Limb (tissue), 2 donors: ENCODE results near the gene CEP55.
"Not testable (repeated sequence)": the region's sequence is repeated elsewhere in the genome, so short reads cannot be mapped to it uniquely, and the experiment has no call there.

Source experiments
- DNase-seq, 2 donors: peaks; one replicate each; pipeline ENCODE4 v3.0.0-alpha.2; 2016; ENCODE audit errors: extremely low spot score in 2 of 2

The CEP55 gene

DNA sequence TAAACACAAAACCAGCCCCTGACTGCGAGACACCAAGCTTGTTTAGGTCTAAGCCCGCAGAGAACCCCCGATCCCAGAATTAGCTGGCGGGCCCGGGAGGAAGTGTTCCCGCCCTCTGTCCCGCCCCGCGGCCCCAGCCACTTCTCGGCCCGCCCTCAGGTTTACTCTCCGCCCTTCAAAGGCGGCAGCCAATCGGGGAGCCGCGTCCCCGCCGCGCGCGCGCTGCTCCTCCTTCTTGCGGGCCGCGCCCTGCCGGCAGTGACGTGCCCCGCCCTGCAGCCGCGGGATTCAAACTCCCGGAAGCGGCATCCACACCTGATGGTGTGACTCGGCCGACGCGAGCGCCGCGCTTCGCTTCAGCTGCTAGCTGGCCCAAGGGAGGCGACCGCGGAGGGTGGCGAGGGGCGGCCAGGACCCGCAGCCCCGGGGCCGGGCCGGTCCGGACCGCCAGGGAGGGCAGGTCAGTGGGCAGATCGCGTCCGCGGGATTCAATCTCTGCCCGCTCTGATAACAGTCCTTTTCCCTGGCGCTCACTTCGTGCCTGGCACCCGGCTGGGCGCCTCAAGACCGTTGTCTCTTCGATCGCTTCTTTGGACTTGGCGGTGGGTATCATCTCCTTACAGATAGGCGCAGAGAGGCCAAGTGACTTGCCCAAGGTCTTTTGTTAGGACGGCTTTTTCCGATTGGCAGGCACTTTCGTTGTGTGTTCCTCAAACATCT is at the start of gene CEP55:
Gene CEP55 (plus strand): TSS at position 291 of the 720 bp plus-strand sequence. CDS start 3,440 bp downstream, outside the sequence.
- DNase-seq = peak; percentile 96 to 97

DNA sequence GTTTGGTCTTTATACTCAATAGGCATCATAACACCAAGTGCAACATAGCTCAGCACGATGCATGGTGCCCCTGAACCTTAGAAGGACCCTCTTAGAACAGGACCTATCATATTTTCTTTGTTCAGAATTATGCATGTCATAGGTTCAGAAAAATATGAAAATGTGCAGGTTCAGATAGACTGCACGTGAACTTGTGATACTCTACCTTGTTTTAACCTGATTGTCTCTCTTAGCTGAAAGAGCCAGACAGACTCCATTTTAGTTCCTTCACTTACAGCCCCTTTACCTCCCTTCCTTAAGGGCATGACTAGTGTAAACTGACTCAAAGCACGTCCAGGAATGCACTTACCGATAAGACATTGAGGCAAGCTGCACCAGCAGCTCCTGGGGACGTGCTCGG is 49.4 kb upstream of the CEP55 start:
- no peak for DNase-seq

DNA sequence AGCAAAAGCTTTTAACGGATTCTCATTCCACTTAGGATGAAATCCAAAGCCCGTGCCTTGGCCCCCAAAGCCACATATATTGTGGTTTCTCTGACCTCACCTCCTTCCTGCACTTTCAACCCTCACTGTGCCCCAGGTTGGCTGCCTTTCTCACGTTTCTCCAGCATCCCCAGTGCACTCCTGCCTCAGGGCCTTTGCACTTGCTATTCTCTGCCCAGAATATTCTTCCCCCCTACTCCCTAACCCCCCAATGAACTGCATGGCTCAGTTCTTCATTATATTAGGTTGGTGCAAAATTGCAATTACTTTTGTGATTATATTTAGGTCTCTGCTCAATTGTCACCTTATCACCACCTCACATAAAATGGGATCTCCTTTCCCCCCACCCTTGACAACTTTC is 48.4 kb upstream of the CEP55 start:
- DNase-seq = no peak

DNA sequence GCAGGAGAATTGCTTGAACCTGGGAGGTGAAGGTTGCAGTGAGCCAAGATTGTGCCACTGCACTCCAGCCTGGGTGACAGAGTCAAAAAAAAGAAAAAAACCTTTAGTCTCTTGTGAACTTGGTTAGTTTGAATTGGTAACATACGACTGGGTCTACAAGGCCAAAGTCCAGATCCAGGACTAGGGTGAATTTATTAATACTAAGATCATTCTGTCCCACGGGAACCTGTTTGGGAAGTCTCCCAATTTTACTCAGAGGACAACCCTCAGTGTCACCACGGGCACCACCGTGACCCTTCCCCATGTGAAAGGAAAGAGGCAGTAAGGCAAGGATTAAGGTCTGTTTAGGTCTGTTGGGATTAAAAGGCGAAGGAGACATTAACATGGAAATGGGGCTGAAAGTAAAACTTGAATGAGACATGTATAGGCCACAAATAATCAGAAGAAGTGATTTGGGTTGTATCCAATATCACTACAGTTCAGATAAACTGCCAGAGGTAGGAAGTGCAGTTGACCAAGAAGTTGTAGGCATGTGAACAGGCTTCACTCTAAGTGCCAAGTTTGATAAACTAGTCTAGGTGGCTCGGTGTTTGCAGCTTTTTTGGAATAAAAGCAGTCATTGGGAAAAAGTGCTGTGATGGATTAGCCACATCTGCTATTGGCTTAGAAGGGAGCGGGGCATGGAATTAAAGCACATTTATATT is 45.0 kb upstream of the CEP55 start:
- DNase-seq = no peak

DNA sequence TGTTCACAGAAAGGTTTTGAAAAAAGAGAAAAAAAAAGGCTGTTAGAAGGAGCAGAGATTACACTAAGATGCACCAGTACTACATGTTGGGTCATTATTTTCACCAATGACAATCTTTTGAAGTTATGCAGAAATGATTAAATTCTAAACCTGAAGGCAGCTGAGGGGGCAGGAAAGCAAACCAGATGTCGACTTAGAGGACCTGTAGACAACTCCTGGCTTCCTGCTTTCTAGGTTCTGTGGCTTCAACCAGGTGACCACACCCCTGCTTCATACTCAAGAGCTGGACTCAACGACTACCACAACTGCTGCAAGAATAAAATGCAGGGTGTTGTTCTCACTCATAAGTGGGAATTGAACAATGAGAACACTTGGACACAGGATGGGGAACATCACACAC is 44.3 kb upstream of the CEP55 start:
- no peak for DNase-seq

DNA sequence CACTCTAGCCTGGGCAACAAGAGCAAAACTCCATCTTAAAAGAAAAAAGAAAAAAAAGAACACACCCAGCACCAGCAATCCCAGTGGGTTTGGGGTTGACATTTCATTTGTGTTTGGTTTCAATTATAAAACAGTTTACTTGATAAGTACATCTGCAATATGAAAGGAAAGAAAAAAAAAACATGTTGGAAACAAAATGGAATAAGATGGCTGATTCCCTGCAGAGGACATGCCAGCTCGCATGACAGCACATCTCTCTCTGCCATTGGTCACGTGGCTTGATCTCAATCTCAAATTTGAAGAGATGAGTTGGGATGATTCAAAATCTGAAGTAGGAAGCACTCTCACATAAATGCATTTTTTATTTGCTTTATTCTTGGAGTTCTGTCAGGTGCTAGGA is 42.3 kb upstream of the CEP55 start:
- DNase-seq = no peak

DNA sequence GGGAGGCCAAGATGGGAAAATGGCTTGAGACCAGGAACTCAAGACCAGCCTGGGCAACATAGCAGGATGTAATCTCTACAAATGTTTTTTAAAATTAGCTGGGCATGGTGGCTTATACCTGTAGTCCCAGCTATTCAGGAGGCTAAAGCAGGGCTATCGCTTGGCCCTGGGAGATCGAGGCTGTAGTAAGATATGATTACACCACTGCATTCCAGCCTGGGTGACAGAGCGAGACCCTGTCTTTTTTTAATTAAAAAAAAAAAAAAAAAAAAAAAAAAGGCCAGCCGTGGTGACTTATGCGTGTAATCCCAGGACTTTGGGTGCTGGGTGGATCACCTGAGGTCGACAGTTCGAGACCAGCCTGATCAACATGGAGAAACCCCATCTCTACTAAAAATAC is 41.7 kb upstream of the CEP55 start:
- DNase-seq = no peak

DNA sequence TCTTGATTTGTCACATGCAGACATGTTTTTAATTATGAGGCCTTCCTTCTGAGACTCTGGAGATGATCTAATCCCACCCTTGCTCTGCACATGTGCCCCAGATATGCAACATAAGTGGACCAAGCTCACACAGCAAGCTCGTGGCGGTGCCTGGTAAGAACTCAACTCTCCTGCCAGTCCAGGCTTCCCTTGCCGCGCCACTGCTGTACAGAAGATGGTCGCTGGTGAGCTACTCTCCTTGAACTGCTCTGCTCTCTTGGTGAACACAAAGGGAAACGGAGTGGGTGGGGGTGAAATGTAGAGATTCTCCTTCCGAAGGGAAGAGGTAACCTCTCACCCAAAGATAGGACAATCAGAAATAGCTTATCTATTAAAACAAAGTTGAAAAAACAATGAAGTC is 39.9 kb upstream of the CEP55 start:
- DNase-seq = no peak

DNA sequence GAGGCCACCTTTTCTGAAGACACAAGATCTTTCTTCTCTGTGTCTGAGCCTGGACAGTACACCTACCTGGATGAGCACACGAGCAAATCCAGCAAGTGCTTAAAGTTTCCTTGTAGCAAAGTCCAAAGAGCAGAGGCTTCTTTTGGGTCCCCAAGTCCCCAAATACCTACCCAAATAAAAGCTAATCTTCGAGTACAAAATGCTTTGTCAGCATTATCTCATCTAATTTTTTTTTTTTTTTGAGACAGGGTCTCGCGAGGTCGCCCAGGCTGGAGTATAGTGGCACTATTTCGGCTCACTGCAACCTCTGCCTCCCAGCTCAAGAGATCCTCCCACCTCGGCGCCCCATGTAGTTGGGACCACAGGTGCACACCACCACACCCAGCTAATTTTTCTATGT is 38.9 kb upstream of the CEP55 start:
- no peak for DNase-seq

DNA sequence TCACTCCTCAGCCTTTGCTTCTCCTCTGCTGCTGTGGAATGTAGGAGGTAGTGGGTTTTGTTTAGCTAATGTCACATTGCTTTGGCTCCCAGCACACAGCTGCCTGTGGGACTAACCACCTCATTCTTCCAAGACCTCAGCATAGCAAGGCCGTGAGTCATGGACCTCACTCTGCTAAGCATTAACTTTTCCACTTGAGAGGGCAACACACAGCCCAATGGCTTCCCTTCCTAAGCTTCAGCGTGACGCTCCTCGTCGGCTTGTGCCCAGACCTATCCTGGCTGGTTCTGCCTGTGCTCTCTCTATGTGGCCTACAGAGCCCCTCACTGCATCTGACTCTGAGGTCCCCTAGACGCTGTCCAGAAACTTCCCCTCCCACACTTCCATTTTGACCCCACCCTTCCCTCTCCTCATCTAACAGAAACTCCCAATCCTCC is 37.6 kb upstream of the CEP55 start:
- peak; percentile 70 to 78 for DNase-seq

DNA sequence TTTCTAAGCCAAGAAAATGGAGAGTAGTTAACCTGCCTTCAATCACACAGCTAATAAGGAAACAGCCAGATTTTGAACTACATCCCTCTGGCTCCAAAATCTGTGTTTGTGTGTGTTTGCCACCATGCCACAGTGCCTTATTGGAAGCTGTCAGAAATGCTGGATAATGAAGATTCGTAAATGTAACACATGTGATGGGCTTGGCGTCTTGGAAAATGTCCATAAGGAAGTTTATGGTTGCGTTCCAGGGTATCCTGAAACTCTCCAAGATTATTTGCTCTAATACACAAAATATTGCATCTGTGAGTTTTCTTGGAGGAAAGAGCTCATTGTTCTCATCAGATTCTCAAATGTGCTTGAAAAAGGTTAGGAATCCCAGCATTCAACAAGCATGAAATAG is 36.9 kb upstream of the CEP55 start:
- no peak for DNase-seq

DNA sequence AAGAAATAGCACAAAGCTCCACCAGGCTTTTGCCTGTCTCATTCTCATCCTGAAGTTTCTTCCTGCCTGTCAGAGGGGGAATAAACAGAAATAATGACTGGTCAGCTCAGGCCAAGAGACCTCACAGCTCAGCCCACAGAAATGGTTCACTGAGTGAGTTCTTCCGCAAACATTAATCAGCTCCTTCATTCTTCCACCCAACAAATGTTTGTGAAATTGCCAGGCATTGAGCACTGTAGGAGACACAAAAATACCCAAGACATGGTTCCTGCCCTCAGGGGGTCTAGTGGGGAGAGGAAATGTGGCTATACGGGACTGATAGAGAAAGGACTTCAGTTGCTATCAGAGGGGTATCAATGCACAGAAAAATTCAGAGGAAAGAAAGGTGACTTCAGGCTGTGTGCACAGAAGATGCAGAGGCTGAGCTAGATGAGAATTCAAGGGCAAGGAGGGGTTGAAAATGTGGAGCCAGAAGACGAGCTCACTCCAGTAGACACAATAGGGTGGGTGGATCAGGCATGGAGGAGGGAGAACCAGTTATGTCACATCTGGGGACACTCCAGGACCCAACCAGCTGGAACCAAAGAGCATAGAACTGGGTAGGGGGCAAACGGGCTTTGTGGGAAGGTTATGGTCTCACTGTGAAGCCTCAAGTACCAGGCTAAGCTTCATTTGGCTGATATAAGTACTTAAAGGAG is 35.2 kb upstream of the CEP55 start:
- no peak for DNase-seq

DNA sequence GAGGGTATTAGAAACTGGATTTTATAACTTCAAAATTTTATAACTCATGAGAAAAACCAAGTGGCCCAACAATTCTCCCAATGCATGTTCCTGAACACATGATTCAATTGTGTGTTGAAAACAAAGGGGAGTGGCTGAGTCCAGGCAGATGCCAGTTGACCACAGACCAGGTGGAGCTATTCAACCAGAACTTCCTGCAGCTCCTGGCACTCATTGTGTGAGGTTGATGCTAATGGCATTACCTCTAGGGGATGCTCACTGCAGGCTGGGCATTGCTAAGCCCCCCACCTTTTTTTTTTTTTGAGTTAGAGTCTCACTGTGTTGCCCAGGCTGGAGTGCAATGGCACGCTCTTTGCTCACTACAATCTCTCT is 34.6 kb upstream of the CEP55 start:
- DNase-seq = no peak

DNA sequence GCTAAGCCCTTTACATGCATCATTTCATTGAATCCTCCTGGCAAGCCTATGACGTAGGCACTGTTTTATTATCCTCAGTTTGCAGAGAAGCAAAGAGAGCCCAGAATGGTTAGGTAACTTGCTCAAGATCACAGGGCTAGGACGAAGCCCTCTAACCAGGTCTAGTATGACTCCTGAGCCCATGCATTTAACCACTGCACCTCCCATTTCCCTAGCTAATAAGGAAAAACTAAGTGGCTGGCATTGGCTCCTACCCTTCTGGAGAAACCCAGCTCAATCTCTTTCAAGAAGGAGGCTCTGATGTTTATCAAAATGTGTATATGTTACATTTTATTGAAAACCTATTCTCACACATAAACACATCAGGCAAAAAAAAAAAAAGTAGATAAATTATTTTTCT is 34.0 kb upstream of the CEP55 start:
- DNase-seq = no peak

DNA sequence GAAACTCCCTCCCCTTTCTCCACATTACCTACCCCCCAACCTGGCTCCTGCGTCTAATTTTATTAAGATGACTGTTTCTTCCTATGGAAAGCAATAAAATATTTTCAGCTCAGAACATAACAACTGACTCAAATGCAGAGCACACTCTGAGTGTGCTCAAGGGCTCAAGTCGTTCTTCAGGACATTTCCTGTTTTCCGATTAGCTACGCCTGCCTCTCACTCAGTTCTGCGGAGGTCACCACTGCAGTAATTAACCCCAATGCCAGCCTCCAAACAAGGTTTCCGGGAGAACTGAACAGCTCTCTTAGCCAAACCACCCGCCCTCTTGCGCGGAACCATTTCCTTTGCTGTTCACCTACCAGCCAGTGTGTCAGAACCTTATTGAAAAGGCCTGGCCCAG is 33.5 kb upstream of the CEP55 start:
- no peak for DNase-seq

DNA sequence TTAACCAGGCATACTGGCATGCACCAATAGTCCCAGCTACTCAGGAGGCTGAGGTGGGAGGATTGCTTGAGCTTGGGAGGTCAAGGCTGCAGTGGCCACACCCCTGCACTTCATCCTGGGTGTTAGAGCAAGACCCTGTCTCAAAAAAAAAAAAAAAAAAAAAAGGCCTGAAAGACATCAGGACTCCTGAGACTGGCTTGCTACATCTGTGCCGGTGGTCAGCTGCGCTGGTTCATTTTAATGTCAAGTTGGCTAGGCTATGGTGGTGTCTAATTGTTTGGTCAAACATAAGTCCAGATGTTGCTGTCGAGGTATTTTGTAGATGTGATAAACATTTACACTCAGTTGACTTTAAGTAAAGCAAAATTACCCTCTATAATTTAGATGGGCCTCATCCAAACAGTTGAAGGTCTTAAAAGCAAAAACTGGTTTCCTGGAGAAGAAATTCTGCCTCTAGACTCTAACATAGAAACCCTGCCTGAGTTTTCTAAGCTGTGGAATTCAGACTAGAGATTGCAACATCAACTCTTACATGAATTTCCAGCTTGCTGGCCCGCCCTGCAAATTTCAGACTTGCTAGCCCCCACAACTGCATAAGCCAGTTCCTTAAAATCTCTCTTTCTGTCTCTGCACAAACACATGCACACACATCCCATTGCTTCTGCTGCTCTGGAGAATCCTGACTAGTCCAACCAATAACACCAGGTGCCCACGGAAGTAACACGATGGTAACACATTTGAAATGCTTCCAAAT is 32.5 kb upstream of the CEP55 start:
- DNase-seq = no peak

DNA sequence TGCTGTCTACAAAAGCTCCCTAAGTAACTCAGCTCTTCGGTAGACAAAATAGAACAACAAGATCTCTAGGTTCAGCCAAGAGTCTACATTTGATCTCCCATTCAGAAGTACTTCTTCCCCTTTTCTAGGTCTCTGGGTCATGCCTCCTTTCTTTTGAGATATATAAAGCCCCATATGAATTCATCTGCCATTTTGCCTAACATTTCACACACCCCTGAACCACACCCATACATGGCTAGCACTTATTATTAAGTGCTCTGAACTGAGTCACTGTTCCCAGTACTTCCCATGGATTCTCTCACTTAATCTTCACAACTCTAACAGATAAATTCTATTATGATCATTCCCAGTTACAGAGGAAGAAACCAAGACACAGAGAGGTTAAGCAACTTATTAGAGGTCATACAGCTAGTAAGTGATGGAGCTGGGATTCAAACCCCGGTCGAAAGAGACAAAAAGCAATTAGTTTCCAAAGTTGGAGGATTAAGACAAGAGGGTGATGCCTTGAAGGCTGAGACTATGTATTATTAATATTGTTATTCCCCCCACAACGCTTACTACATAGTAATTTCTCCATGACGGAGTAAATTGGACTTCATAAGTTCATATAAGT is 31.5 kb upstream of the CEP55 start:
- DNase-seq = no peak

DNA sequence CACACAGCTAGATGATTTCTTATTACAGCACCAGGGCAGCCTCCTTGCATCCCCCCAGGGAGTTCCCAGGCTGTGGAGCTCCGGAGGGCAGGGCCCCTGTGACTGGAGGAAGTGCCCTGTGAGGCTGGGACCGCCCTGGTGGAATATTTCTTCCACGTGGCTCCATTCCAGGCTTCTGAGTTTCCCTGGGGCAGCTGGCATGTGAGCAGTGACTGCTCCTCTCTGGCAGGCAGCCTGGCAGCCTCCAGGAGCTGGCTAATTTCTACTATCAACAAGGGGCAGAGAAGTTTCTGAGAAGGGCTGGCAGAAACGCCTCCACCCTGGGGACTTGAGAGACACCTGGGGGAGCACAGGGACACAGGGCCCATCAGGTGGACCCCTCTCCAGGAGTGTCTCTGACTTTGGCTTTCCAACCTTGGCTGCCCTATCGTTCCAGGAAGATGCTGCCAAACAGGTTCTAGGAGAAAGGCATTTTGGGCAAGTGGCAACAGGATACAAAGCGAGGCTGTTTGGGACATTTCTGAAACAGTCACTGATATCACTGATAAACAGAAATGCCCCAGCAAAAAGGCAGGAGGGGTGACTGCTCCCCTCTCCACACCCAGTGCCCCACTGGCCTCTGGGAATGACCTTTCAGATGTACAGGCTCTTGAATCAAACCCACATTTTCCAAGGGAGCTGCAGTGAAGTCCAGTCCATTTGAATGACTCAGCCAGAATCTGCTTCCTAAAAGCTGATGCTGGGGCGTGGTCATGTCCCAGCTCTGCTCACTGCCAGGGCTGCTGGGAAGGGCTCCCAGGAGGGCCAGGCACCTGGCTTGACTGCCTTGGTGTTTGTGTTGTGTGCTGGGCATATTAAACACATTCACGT is 30.4 kb upstream of the CEP55 start:
- DNase-seq = peak in 1 of 2 donors; percentile 64

DNA sequence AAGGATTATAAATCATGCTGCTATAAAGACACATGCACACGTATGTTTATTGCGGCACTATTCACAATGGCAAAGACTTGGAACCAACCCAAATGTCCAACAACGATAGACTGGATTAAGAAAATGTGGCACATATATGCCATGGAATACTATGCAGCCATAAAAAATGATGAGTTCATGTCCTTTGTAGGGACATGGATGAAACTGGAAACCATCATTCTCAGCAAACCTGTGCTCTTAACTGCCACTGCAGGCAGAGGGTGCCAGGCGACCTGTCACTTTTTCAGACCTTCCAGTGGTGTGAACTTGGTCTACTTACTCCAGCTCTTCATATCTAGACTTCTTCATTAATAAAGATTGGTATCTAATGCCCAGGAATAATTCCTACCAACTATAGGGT is 28.8 kb upstream of the CEP55 start:
- not testable (repeated sequence) for DNase-seq

DNA sequence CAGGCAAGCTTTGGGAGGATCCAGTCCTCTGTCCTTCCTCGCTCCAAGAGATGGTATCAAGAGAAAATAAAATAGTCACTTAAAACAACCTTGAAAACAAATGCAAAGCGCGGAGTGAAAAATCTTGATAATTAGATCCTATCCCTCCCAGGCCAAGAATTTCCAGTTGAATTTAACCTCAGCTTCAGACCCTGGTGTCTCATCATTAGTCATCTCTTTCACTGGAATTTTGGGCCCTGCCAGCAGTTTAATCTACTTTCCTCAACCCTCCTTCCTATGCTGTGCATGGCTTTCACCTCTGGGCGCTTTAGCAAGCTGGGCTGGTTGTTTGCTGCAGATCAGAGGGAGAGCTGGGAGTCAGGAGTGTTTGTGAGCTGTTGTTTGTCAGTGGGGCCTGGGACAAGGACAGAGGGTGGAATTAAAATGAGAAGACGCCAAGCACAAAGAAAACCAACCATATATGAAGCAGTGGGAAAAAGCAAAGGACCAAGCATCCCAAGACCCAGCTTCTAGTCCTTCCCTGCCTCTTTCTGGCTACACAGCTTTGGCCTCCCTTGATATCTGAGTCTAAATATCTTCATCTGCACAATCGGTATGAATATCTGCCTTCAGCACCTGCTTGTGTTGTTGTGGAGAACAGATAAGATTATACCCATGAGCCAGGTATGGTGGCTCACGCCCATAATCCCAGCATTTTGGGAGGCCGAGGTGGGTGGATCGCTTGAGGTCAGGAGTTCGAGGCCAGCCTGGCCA is 27.8 kb upstream of the CEP55 start:
- DNase-seq = no peak
